Adipocyte (in vitro differentiated cells): ENCODE data around the gene TCTN2.

ENCODE experiments used
- DNase-seq: peaks from one replicate; pipeline ENCODE4 v3.0.0-alpha.2; 2015; ENCODE audit warnings: low read depth
- H3K27me3 ChIP-seq: replicated peaks from 2 replicates; pipeline ENCODE4 v1.7.0; 2013; ENCODE audit warnings: mild to moderate bottlenecking, low read length, moderate library complexity; ENCODE audit not compliant: control insufficient read depth, insufficient read depth
- H3K36me3 ChIP-seq: 2 replicates; pipeline ENCODE4 v1.7.0; 2013; ENCODE audit warnings: low read length, mild to moderate bottlenecking, moderate library complexity; ENCODE audit not compliant: control insufficient read depth, insufficient read depth, severe bottlenecking
- H3K4me1 ChIP-seq: 2 replicates; pipeline ENCODE4 v1.7.0; 2013; ENCODE audit warnings: mild to moderate bottlenecking, low read length, moderate library complexity; ENCODE audit not compliant: control insufficient read depth, insufficient read depth
- H3K4me3 ChIP-seq: 2 replicates; pipeline ENCODE4 v1.7.0; 2013; ENCODE audit warnings: mild to moderate bottlenecking, low read length, moderate library complexity
- H3K9ac ChIP-seq: 2 replicates; pipeline ENCODE4 v1.7.0; 2013; ENCODE audit warnings: mild to moderate bottlenecking, low read length, moderate library complexity
- H3K9me3 ChIP-seq: 2 replicates; pipeline ENCODE4 v1.7.0; 2013; ENCODE audit warnings: mild to moderate bottlenecking, low read length, moderate library complexity; ENCODE audit not compliant: control insufficient read depth

The TCTN2 gene

DNA sequence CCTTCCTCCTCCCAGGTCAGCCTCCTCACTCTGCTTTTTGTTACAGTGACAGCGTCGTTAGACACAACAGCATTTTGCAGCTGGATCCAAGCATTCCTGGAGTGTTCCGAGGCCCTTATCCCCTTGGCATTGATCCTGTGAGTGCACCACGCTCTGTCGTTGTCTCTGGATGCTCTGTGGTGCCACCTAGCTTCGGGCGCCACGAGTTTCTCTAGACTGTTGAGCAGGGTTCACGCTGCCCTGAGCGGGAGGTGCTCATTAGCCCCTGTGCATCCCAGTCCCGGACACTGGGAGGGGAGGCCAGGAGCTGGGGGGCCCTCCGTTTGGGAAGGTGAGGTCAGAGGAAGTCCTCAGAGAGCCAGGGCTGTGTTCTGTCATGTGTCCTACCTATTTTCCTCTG lies 73.9 kb downstream of the TCTN2 start:
- Histone ChIP-seq H3K4me1 (no peaks in the 10 kb centered on the region), H3K36me3 (peaks cover 79% of the 10 kb centered on the region), H3K27me3 (no peaks in the 10 kb centered on the region), H3K9me3 (no peaks in the 10 kb centered on the region), H3K9ac (no peak overlapping the region), H3K4me3 (no peak overlapping the region)
- DNase-seq: no peak

DNA sequence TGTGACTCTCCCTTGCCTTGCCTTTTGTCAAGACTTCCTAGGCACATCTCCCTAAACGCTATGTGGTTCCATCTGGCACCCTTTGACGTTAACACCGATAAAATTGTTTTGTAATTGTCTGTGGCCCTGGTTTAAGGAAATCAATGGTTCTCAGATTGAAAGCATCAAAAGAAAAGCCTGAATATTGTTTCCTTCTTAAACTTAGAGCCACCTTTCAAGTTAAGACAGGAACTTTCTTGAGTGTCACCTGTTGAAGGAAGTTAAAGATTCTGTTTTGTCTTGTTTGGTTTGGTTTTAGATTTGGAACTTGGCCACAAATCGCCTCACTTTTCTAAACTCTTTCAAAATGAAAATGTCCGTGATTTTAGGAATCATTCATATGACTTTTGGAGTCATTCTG lies 76.4 kb downstream of the TCTN2 start:
- no peak overlapping the region for H3K4me3 ChIP-seq
- no peak overlapping the region for H3K9ac ChIP-seq
- H3K27me3 ChIP-seq: no peaks in the 10 kb centered on the region
- no peaks in the 10 kb centered on the region for H3K9me3 ChIP-seq
- no peak for DNase-seq
- H3K36me3 ChIP-seq: peaks cover 74% of the 10 kb centered on the region
- H3K4me1 ChIP-seq: no peaks in the 10 kb centered on the region

- Histone ChIP-seq H3K9me3 (no peaks in the 10 kb centered on the region), H3K4me3 (no peak overlapping the region), H3K9ac (no peak overlapping the region), H3K36me3 (peaks cover 70% of the 10 kb centered on the region), H3K4me1 (no peaks in the 10 kb centered on the region), H3K27me3 (no peaks in the 10 kb centered on the region)
- no peak for DNase-seq
These were observed 77.2 kb downstream of the TCTN2 start for GRCh38 chr12:123748161-123748560.

DNA sequence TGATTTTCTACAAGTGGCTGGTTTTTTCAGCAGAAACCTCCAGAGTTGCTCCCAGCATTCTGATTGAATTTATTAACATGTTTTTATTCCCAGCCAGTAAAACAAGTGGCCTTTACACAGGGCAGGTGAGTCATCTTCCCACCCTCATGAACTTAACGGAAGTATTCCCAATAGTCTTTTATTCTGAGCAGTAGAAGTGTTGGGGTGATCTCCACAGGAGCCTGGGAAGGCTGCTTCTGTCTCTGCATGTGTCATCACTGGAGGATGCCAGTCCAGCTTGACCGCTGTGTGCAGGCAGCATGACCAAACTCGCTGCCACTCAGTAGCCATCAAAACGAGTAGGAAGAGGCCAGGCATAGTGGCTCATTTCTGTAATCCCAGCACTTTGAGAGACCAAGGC lies 77.7 kb downstream of the TCTN2 start:
- Histone ChIP-seq H3K4me3 (no peak overlapping the region), H3K27me3 (no peaks in the 10 kb centered on the region), H3K4me1 (no peaks in the 10 kb centered on the region), H3K9ac (no peak overlapping the region), H3K9me3 (no peaks in the 10 kb centered on the region), H3K36me3 (peaks cover 71% of the 10 kb centered on the region)
- DNase-seq: no peak

DNA sequence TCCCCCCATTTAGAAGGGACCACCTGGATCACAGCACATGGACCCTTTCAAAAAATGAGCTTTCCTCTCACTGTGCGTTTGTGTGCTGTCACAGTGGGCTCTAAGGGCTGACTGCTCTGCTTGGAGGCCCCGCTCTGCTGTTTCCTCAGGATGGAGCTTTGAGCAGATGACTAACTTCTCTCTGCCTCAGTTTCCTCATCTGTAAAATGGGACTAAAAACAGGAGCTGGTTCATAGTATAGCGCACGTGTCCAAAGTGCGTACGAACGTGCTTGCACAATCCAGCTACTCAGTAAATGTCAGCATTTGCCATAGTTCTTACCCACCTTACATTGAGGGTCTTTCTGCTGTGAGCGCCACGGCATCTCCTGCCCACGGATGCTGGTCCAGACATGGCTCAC lies 78.4 kb downstream of the TCTN2 start:
- Histone ChIP-seq H3K4me1 (no peaks in the 10 kb centered on the region), H3K36me3 (peaks cover 70% of the 10 kb centered on the region)

DNA sequence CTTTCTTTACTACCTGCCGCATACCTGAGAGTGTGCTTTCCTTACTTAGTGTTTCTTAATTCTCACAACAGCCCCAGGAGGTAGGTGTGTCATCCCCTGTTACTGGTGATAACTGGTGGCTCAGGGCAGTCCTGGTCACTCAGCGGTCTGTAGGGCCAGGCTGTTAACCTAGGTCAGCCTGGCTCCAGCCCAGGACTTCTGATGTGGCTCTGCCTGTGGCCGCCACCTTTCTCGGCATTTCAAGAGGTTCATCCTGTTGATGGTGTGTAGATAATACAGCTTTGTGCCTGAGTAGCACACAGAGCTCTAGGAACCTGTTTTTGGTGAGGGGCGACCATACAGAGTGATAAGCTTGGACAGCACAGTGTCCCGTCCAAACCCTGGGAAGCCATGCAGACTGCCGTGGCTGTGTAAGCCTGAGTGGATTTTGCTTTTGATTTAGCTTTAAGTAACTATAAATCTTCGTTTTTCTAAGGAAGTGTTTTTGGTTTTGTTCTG lies 79.3 kb downstream of the TCTN2 start:
- H3K9me3 ChIP-seq: no peaks in the 10 kb centered on the region
- no peaks in the 10 kb centered on the region for H3K4me1 ChIP-seq
- H3K27me3 ChIP-seq: no peaks in the 10 kb centered on the region
- H3K36me3 ChIP-seq: peaks cover 69% of the 10 kb centered on the region
- no peak overlapping the region for H3K9ac ChIP-seq
- H3K4me3 ChIP-seq: no peak overlapping the region
- DNase-seq: no peak

More for the DNA sequence above, 78.4 kb downstream of the TCTN2 start:
- Histone ChIP-seq H3K4me3 (no peak overlapping the region), H3K9me3 (no peaks in the 10 kb centered on the region), H3K9ac (no peak overlapping the region), H3K27me3 (no peaks in the 10 kb centered on the region)
- DNase-seq: no peak

- Histone ChIP-seq H3K36me3 (peaks cover 65% of the 10 kb centered on the region), H3K4me1 (peaks cover 2% of the 10 kb centered on the region), H3K27me3 (no peaks in the 10 kb centered on the region), H3K9me3 (no peaks in the 10 kb centered on the region), H3K4me3 (no peak overlapping the region), H3K9ac (no peak overlapping the region)
- no peak for DNase-seq
These were observed 81.1 kb downstream of the TCTN2 start for GRCh38 chr12:123752046-123752445.

- H3K36me3 ChIP-seq: peaks cover 46% of the 10 kb centered on the region
- H3K9ac ChIP-seq: no peak overlapping the region
- H3K4me1 ChIP-seq: peaks cover 13% of the 10 kb centered on the region
- H3K9me3 ChIP-seq: no peaks in the 10 kb centered on the region
- H3K4me3 ChIP-seq: no peak overlapping the region
- DNase-seq: no peak
- H3K27me3 ChIP-seq: no peaks in the 10 kb centered on the region
These were observed 83.3 kb downstream of the TCTN2 start for GRCh38 chr12:123754041-123754772.

DNA sequence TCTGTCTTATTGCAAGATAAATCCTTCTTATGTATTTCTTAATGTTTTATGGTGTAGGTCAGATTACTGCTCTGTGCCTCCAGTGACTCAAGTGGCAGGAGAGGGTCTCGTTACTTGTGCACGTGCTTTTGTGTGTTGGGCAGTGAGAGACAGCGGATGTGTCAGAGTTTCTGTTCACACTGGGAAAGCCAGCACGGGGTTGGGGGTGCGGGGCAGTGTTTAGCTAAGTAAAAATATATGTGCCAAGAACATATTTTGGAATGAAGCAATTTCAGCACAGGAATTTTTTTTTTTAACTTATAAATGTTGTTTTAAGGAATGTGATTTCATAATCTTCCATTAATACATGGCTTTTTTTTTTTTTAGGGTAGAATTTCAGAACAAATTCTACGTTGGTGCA lies 86.6 kb downstream of the TCTN2 start:
- H3K4me3 ChIP-seq: peak overlapping the region; percentile 42
- H3K27me3 ChIP-seq: peaks cover 3% of the 10 kb centered on the region
- H3K9me3 ChIP-seq: no peaks in the 10 kb centered on the region
- H3K4me1 ChIP-seq: peaks cover 13% of the 10 kb centered on the region
- DNase-seq: peak; percentile 88
- peak overlapping the region; percentile 46 for H3K9ac ChIP-seq
- H3K36me3 ChIP-seq: peaks cover 24% of the 10 kb centered on the region
